ENCODE data around the gene SLC2A5. TPM values are rescaled to one million over a fixed set of nuclear protein-coding genes. Genes with fewer than 3 reads are reported as not detected.

SLC2A5 gene
- total and polyA plus RNA-seq, 9 of the 15 experiments (the other 6 are each of a cell fraction or from before 2014, with no cell fraction given) = 0.08 TPM; not detected in 8

- TF ChIP-seq KLF6 (CRISPR knock-in tag; IDR thresholded peaks at IDR 0.05; ENCODE audit: borderline replicate concordance) (peak; percentile 78; the same call in 1 of the 2 replicates), ZNF324 (CRISPR knock-in tag; IDR thresholded peaks at IDR 0.05) (0 out of 2 replicates have a peak, but pooled peaks have one; percentile 51), GABPA (tag; conservative IDR thresholded peaks at IDR 0.05; ENCODE audit: low read depth) (peak; percentile 65), TFAM (CRISPR knock-in tag; conservative IDR thresholded peaks at IDR 0.05) (no peak), SMAD3 (CRISPR knock-in tag; conservative IDR thresholded peaks at IDR 0.05) (peak; percentile 74), TSHZ1 (CRISPR knock-in tag; IDR thresholded peaks at IDR 0.05) (peak; percentile 73; the same call in 1 of the 2 replicates), CHD2 (IDR thresholded peaks at IDR 0.05; ENCODE audit: low read depth, low read length) (no peak), NR2C2 (CRISPR knock-in tag; IDR thresholded peaks at IDR 0.05) (no peak), NR2C2 (tag; IDR thresholded peaks at IDR 0.05) (peak; percentile 80; the same call in 1 of the 2 replicates)
Observed at GRCh38 chr1:9078015-9078751, 8.7 kb upstream of the SLC2A5 start (continued).
